Hepatocyte (in vitro differentiated cells): Measurements from ENCODE around the gene MRTFA.

ENCODE experiments used
- CTCF ChIP-seq: fragments of 200-600 bp; sonication (generic); IDR thresholded peaks from 2 replicates; pipeline ENCODE4 v1.5.1; 2016; ENCODE audit warnings: antibody characterized with exemption, mild to moderate bottlenecking; ENCODE audit not compliant: poor library complexity
- EZH2 ChIP-seq: fragments of 200-600 bp; sonication (generic); IDR thresholded peaks from 2 replicates; pipeline ENCODE4 v1.6.1; 2016; ENCODE audit warnings: antibody characterized with exemption, mild to moderate bottlenecking, borderline replicate concordance
- EZH2phosphoT487 ChIP-seq: fragments of 200-600 bp; sonication (generic); IDR thresholded peaks from one replicate; pipeline ENCODE4 v1.6.1; 2018; ENCODE audit warnings: antibody characterized with exemption, mild to moderate bottlenecking, low read depth, moderate library complexity; ENCODE audit not compliant: unreplicated experiment, severe bottlenecking

DNA sequence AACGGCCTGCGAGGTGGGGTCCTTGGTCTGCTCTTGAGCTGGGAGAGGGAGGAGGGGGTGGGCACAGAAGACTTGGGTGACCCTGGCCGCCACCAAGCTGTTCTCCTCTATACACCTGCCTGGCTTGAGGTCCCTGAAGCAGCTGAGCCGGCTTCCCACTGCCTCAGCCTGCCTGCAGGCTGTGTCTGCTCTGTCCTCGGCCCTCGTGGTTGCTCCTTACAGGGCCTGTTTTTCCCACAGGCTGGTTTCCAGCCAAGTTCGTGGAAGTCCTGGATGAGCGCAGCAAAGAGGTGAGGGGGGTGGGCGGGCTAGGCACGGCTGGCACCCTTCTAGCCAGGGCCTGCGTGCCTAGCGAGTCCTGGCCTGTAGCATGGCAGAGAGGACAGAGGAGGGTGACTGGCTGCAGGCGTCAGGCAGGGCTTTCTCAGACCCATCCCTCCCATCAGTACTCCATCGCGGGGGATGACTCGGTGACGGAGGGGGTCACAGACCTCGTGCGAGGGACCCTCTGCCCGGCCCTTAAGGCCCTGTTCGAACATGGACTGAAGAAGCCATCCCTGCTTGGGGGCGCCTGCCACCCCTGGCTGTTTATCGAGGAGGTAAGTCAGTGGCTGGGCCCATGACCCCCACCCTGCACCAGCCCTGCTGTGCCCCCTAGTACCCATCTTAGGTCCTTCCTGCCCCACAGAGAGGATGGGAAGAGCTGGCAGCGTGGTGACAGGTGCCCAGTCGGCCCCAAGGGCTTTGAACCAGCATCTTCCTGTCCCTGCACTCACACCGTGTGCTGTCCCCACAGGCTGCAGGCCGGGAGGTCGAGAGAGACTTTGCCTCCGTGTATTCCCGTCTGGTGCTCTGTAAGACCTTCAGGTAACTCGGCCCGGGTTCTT is 228.4 kb downstream of the MRTFA start:
- TF ChIP-seq CTCF, result no peak
- no peak for TF ChIP-seq EZH2
- no peak for TF ChIP-seq EZH2phosphoT487
